Hepatocyte (in vitro differentiated cells): ENCODE data around the gene RIPPLY3. TPM values are rescaled to one million over a fixed set of nuclear protein-coding genes. Genes with fewer than 3 reads are reported as not detected.
"Not testable (repeated sequence)": the region's sequence is repeated elsewhere in the genome, so short reads cannot be mapped to it uniquely, and the experiment has no call there.

Experiments
- DNase-seq: peaks from one replicate; pipeline ENCODE4 v3.0.0-alpha.2; 2016; ENCODE audit warnings: low spot score
- H2AFZ ChIP-seq: fragments of 200-600 bp; sonication (generic); 2 replicates; pipeline ENCODE4 v1.6.0; 2016; ENCODE audit warnings: antibody characterized with exemption, mild to moderate bottlenecking
- H3K27ac ChIP-seq: fragments of 200-600 bp; sonication (generic); 2 replicates; pipeline ENCODE4 v1.5.1; 2016; ENCODE audit warnings: mild to moderate bottlenecking
- H3K27me3 ChIP-seq: fragments of 200-600 bp; sonication (generic); 2 replicates; pipeline ENCODE4 v1.6.1; 2016
- H3K36me3 ChIP-seq: fragments of 200-600 bp; sonication (generic); replicated peaks from 2 replicates; pipeline ENCODE4 v1.5.1; 2016; ENCODE audit warnings: low read depth; ENCODE audit not compliant: insufficient read depth
- H3K4me1 ChIP-seq: fragments of 200-600 bp; sonication (generic); 2 replicates; pipeline ENCODE4 v1.5.1; 2016; ENCODE audit warnings: mild to moderate bottlenecking, moderate library complexity; ENCODE audit not compliant: insufficient read depth
- H3K4me2 ChIP-seq: fragments of 200-600 bp; sonication (generic); 2 replicates; pipeline ENCODE4 v1.6.0; 2016
- H3K4me3 ChIP-seq: fragments of 200-600 bp; sonication (generic); 2 replicates; pipeline ENCODE4 v1.5.1; 2016; ENCODE audit warnings: mild to moderate bottlenecking
- H3K79me2 ChIP-seq: fragments of 200-600 bp; sonication (generic); 2 replicates; pipeline ENCODE4 v1.6.0; 2017; ENCODE audit warnings: mild to moderate bottlenecking
- H3K9me2 ChIP-seq: fragments of 200-600 bp; sonication (generic); replicated peaks from 2 replicates; pipeline ENCODE4 v1.6.0; 2017; ENCODE audit warnings: mild to moderate bottlenecking; ENCODE audit not compliant: insufficient read depth
- H3K9me3 ChIP-seq: fragments of 200-600 bp; sonication (generic); 2 replicates; pipeline ENCODE4 v1.5.1; 2016; ENCODE audit warnings: low read depth, mild to moderate bottlenecking
- H4K20me1 ChIP-seq: fragments of 200-600 bp; sonication (generic); 2 replicates; pipeline ENCODE4 v1.6.0; 2016; ENCODE audit warnings: mild to moderate bottlenecking; ENCODE audit not compliant: insufficient read depth, poor library complexity, severe bottlenecking
- EZH2 ChIP-seq: fragments of 200-600 bp; sonication (generic); IDR thresholded peaks from 2 replicates; pipeline ENCODE4 v1.6.1; 2016; ENCODE audit warnings: antibody characterized with exemption, mild to moderate bottlenecking, borderline replicate concordance
- EZH2phosphoT487 ChIP-seq: fragments of 200-600 bp; sonication (generic); IDR thresholded peaks from one replicate; pipeline ENCODE4 v1.6.1; 2018; ENCODE audit warnings: antibody characterized with exemption, mild to moderate bottlenecking, low read depth, moderate library complexity; ENCODE audit not compliant: unreplicated experiment, severe bottlenecking
- WGBS: methylation state at CpG from one replicate; pipeline ENCODE4 v1.1.6; 2016; ENCODE audit warnings: low lambda C conversion rate; ENCODE audit errors: missing lambda C conversion rate; 5-methylcytosine and 5-hydroxymethylcytosine counted together
- polyA plus RNA-seq: library from polyadenylated mRNA; unstranded; fragments of >200 nt; fragmentation: Nextera tagmentation; extraction: Ambion mirVana; gene quantifications from 2 replicates; pipeline ENCODE4 v1.2.1, GENCODE V29; 2016
- total RNA-seq: library from RNA; depleted of rRNA; stranded (reverse); fragments of >200 nt; gene quantifications from 2 replicates; pipeline ENCODE4 v1.2.3, GENCODE V29; 2014
- TF ChIP-seq, protein P1 (sequence below): fragments of 200-600 bp; sonication (generic); IDR thresholded peaks from 2 replicates; pipeline ENCODE4 v1.5.1; 2016; ENCODE audit warnings: antibody characterized with exemption, mild to moderate bottlenecking; ENCODE audit not compliant: poor library complexity

The RIPPLY3 gene
- total and polyA plus RNA-seq, 2 experiments from 2014 or later, result 0.17 to 1.0 TPM

DNA sequence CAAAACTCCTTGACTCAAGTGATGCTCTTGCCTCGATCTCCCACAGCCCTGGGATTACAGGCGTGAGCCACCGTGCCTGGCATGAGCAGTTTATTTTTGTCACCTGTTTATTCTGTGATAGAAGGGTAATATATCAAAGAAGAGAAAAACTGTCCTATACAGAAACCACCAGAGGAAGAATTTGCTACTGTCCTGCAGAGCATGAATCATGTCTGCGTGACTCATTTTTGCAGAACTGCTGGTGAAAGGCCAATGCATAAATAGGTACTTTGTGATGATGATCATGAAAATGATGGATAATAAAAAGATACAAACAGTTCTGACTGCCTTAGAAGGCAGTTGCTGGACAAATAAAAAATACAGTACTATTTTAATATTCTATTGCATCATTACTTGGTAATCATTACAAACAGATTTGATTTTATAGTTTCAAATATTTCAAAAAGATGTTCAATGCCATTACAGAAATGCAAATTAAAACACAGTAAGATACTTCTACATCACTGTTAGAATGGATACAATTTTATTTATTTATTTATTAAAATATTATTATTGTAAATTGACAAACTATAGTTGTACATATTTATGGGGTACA lies 26.5 kb downstream of the RIPPLY3 start:
- Histone ChIP-seq H3K9me3 (no peaks in the 10 kb centered on the region), H3K36me3 (no peaks in the 10 kb centered on the region), H3K79me2 (no peaks in the 10 kb centered on the region), H3K9me2 (no peaks in the 10 kb centered on the region), H2AFZ (no peak overlapping the region), H4K20me1 (no peaks in the 10 kb centered on the region), H3K4me2 (no peak overlapping the region), H3K27ac (no peak overlapping the region), H3K27me3 (no peaks in the 10 kb centered on the region), H3K4me1 (no peaks in the 10 kb centered on the region), H3K4me3 (no peak overlapping the region)
- WGBS, result 78% methylated on average over 4 of the region's 4 CpGs
- TF ChIP-seq, protein P1, sequence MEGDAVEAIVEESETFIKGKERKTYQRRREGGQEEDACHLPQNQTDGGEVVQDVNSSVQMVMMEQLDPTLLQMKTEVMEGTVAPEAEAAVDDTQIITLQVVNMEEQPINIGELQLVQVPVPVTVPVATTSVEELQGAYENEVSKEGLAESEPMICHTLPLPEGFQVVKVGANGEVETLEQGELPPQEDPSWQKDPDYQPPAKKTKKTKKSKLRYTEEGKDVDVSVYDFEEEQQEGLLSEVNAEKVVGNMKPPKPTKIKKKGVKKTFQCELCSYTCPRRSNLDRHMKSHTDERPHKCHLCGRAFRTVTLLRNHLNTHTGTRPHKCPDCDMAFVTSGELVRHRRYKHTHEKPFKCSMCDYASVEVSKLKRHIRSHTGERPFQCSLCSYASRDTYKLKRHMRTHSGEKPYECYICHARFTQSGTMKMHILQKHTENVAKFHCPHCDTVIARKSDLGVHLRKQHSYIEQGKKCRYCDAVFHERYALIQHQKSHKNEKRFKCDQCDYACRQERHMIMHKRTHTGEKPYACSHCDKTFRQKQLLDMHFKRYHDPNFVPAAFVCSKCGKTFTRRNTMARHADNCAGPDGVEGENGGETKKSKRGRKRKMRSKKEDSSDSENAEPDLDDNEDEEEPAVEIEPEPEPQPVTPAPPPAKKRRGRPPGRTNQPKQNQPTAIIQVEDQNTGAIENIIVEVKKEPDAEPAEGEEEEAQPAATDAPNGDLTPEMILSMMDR, result no peak
- DNase-seq, result peak; percentile 23

GRCh38 chr21:37034394-37034793 lies 27.9 kb downstream of the RIPPLY3 start:
- 77% methylated on average over 4 of the region's 4 CpGs for WGBS
- H3K79me2 ChIP-seq, result not testable (repeated sequence)

DNA sequence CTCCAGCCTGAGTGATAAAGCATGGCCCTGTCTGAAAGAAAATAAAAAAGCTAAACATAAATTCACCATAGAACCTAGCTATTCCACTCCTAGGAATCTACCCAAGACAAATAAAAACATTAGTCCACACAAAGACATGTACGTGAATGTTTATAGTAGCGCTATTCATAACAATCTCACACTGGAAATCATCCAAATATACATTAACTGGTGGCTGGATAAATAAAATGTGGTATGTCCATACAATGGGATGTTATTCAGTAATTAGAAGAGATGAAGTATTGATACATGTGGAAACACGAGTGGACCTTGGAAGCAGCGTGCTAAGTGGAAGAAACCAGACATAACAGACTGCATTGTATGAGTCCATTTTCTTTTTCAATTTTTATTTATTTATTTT lies 29.7 kb downstream of the RIPPLY3 start:
- DNase-seq, result no peak
- 88% methylated on average over 4 of the region's 4 CpGs for WGBS
- Histone ChIP-seq H3K9me3 (no peaks in the 10 kb centered on the region), H3K4me1 (no peaks in the 10 kb centered on the region), H3K36me3 (no peaks in the 10 kb centered on the region), H3K4me2 (no peak overlapping the region), H4K20me1 (no peaks in the 10 kb centered on the region), H2AFZ (no peak overlapping the region), H3K9me2 (no peaks in the 10 kb centered on the region), H3K79me2 (no peaks in the 10 kb centered on the region), H3K27ac (no peak overlapping the region), H3K4me3 (no peak overlapping the region), H3K27me3 (no peaks in the 10 kb centered on the region)
- no peak for TF ChIP-seq EZH2phosphoT487
- TF ChIP-seq EZH2, result no peak
- TF ChIP-seq, protein P1, result no peak

More at GRCh38 chr21:37034394-37034793, 27.9 kb downstream of the RIPPLY3 start:
- not testable (repeated sequence) for H3K4me2 ChIP-seq, H3K9me3 ChIP-seq, H3K36me3 ChIP-seq, H3K9me2 ChIP-seq, H3K4me3 ChIP-seq, H4K20me1 ChIP-seq, H2AFZ ChIP-seq, H3K27ac ChIP-seq, H3K4me1 ChIP-seq, DNase-seq, H3K27me3 ChIP-seq

DNA sequence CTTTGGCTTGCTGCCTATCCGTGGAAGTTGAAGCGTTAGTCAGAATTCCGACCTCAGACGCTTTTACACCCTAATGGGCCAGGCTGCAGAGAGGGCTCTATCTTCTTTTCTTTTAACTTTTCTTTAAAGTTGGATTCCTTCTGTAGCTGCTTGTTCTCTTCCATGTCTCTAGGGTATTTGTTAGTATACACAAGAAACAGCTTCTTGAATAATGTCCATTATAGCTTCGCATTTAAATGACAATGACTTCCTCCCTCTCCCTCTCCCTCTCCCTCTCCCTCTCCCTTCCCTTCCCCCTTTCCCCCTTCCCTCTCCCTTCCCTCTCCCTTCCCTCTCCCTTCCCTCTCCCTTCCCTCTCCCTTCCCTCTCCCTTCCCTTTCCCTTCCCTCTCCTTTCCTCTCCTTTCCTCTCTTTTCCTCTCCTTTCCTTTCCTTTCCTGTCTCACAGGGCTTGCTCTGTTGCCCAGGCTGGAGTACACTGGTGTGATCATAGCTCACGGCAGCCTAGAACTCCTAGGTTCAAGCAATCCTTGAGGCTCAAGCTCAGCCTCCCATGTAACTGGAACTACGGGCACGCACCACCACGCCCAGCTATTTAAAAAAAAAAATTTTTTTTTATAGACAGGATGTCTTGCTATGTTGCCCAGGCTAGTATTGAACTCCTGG lies 33.0 kb downstream of the RIPPLY3 start:
- H3K27ac ChIP-seq, result no peak overlapping the region
- H3K4me3 ChIP-seq, result no peak overlapping the region
- DNase-seq, result no peak
- H3K4me1 ChIP-seq, result no peaks in the 10 kb centered on the region
- H4K20me1 ChIP-seq, result no peaks in the 10 kb centered on the region
- no peaks in the 10 kb centered on the region for H3K27me3 ChIP-seq
- TF ChIP-seq EZH2, result no peak
- H3K36me3 ChIP-seq, result no peaks in the 10 kb centered on the region
- H2AFZ ChIP-seq, result no peak overlapping the region
- H3K79me2 ChIP-seq, result no peaks in the 10 kb centered on the region
- no peak overlapping the region for H3K4me2 ChIP-seq
- no peaks in the 10 kb centered on the region for H3K9me2 ChIP-seq
- WGBS, result 66% methylated on average over 9 of the region's 9 CpGs
- H3K9me3 ChIP-seq, result no peaks in the 10 kb centered on the region
